ENCODE measurements around the gene ZNF710.
A peak's percentile ranks its signal among the peaks of the same experiment; 100 is the strongest.
"Not testable (repeated sequence)": the region's sequence is repeated elsewhere in the genome, so short reads cannot be mapped to it uniquely, and the experiment has no call there.

Gene ZNF710

DNA sequence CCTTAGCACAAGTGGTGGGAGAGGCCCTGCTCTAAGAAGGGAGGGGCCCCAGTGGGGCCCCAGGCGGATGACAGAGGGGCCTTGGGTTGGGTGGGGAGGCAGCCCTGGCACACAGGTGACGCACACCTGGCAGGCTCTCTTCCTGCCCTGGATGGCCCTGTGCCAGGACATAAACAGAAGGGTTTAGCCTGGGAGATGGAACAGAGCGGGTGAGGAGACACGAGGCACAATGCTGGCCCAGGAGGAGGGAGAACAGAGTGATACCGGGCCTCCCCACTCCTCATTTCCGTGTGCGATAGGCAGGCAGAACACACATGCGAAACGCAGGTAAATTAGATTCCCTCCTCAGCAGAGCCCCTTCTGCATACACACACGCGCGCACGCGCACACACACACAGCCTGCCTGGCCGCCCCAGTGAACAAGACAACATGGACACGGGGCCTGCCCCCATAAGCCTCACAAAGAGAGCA lies 61.4 kb downstream of the ZNF710 start:
- peak; percentile 24 for DNase-seq

DNA sequence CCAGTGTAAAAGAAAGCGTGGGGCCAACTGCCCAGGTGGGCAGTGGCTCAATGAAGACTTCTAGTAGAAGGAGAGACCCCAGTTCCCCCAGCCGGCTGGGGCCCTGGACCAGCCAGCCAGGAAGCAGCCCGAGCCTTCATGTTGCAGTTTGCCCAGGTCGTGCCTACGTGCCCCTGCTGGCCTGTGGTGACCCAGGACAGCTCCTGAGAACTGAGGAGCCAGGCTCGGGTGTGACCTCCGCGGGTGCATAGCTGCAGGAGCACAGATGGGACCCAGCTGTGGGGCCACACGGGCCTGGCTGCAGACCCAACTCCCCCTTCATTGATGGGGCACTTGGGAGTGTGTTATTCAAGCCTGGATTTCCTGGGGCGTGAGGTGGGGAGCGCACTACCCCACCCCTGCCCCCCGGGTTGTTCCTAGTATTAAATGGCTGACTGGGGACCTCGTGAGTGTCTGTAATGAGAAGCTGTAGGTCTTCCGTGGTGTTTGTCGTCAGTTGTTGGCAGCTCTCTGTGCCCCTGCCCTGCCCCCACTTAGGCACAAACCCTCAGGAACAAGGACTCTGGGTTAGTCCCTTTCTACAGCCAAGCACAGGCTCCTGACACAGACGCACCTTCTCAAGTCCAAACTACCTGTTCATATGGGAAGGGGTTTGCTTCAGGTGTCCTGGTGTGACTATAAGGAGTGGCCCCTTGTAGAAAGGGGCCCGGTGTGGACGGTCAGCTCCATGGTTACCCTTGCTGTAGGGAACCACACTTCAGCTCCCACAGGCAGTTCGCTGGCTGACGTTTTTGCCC lies 62.0 kb downstream of the ZNF710 start:
- DNase-seq, result no peak

DNA sequence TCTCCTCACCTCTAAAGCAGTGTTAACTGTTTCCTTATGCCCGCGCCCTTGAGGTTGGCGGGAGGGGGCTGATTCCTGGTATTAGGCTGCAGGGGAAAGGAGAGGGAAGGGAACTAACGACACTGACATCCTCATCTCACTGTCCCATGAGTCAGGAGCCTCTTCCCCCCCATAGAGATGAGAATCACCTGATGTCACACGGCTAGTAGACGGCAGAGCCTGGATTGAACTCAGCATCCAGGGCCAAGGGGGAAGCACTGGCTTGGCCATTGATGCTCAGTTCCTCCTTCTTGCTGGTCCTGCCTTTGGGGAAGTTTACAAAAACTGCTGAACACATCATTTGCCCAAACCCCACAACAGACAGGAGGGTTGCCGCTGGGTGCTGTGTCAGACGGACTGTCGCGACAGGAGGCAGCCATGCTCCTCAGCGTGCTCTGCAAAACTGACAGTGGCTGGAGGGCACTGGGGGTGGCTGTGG lies 62.7 kb downstream of the ZNF710 start:
- no peak for DNase-seq

DNA sequence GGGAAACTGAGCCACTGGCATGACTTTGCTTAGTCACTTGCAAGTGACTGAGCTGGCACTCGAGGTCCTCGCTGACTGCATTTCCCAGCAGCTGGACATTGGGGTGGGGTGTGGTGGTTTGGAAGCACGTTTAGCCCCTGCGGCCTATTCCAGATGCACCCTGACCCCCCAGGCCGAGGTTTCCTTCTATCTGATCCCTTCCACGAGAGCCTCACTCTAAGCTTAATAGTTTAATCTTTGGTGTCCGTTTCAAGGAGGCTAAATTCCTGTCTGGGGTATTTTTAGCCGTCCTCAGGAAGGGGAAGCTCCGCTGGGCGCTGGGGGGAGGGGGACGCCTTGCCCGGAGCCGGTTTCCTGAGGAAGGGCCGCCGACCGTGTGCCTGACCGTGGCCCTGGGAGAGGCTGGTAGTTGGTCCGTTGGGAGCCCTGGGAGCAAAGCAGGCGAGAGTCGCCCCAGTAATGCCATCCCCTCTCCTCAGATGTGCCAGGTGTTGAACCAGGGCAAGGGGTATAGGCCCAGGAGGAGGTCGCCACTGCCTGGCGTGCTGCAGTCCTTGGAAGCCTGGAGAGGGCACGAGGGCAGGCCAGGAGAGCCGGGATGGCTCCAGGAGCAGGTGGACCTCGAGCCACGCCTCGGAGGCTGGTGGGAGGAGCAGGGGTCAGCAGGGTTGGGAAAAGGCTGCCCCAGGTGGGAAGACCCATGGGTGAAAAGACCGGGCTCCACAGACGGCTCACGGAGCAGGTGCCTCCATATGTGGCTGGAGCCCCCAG lies 64.0 kb downstream of the ZNF710 start:
- no peak for DNase-seq

DNA sequence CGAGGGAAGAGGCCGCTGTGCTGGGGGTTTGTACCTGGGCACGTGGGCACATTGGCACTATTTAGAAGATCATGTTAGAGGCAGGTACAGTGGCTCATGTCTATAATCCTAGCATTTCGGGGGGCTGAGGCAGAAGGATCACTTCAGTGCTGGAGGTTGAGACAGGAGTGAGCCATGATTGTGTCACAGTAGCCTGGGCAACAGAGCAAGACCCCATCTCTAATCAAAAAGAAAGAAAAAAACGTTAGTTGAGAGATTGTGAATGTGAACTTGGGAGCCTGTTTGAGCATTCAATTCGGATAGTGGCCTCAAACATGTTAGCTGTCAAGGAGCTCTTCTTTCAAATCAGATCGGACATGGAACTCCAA lies 64.5 kb downstream of the ZNF710 start:
- DNase-seq, result no peak

DNA sequence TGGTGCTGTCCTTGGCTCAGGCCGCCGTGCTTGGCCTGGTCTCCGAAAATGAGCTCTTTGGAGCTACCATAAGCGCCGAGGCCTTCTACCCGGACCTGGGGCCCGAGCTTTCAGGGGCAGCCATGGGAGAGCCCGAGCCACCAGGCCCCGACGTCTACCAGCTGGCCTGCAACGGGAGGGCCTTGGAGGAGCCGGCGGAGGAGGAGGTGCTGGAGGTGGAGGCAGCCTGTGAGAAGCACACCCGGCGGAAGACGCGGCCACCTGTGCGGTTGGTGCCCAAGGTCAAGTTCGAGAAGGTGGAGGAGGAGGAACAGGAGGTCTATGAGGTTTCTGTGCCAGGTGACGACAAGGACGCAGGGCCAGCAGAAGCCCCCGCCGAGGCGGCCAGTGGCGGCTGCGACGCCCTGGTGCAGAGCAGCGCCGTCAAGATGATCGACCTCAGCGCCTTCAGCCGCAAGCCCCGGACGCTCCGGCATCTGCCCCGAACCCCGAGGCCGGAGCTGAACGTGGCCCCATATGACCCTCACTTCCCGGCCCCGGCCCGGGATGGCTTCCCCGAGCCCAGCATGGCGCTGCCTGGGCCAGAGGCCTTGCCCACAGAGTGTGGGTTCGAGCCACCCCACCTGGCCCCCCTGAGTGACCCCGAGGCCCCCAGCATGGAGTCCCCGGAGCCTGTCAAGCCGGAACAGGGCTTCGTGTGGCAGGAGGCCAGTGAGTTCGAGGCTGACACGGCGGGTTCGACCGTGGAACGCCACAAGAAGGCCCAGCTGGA lies 66.2 kb downstream of the ZNF710 start:
- DNase-seq, result no peak

DNA sequence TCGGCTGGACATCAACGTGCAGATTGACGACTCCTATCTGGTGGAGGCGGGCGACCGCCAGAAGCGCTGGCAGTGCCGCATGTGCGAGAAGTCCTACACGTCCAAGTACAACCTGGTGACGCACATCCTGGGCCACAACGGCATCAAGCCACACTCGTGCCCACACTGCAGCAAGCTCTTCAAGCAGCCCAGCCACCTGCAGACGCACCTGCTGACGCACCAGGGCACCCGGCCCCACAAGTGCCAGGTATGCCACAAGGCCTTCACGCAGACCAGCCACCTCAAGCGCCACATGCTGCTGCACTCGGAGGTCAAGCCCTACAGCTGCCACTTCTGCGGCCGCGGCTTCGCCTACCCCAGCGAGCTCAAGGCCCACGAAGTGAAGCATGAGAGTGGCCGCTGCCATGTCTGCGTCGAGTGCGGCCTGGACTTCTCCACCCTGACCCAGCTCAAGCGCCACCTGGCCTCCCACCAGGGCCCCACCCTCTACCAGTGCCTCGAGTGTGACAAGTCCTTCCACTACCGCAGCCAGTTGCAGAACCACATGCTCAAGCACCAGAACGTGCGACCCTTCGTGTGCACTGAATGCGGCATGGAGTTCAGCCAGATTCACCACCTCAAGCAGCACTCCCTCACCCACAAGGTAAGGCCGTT lies 67.0 kb downstream of the ZNF710 start:
- DNase-seq, result no peak

DNA sequence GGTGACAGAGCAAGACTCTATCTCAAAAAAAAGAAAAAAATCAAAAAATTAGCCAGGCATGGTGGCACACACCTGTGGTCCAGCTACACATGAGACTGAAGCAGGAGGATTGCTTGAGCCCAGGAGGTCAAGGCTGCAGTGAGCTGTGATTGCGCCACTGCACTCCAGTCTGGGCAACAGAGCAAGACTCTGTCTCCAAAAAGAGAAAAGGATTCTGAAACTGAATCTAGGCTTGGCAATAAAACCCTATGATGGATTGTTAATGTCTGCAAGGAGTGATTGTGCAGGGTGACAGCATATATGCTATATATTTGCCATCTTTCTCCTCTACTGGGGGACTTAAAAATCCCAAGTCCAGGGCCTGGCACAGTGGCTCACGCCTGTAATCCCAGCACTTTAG lies 69.5 kb downstream of the ZNF710 start:
- not testable (repeated sequence) for DNase-seq

DNA sequence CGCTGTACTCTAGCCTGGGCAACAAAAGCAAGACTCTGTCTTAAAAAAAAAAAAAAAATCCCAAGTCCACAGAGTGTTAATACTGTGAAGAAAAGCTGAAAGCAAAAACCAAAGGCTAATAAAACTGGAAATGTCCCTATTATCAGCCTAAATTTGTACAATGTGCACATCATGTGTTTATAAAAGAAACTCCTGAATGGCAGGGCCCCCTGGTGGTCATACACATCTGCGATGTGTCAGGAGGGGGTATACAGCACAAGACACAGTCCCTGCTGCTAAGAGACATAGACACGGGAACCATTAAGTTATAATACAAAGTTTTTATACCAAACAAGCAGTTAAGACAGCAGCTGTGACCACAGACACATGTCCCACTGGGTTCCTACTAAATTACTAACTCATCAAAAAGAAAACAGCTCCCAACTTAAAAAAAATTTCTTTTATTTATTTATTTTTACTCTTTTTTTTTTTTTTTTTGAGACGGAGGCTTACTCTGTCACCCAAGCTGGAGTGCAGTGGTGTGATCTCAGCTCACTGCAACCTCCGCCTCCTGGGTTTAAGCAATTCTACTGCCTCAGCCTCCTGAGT lies 70.2 kb downstream of the ZNF710 start:
- peak; percentile 79 for DNase-seq

DNA sequence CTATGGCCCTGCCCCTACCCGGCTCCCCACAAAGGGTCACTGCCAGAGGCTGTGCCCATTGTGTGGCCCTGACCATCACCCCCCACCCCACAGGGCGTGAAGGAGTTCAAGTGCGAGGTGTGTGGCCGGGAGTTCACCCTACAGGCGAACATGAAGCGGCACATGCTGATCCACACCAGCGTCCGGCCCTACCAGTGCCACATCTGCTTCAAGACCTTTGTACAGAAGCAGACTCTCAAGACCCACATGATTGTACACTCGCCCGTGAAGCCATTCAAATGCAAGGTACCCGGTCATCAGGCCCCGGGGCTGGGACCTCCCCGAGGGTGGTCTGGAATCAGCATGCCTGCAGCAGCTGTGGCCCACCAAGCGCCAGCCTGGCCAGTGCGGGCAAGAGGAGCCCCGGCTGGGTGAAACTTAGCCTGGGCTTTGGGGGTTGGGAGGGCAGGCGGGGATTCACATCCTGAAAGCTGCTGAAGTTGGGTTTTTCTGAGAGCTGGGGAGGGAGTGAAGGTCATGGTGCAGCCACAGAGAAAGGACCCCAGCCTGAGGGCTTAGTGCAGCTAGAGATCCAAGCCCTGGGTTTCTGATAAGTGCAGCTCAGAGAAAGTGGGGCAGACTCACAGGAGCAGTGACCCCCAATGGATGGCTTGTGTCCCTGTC lies 72.0 kb downstream of the ZNF710 start:
- DNase-seq, result no peak

DNA sequence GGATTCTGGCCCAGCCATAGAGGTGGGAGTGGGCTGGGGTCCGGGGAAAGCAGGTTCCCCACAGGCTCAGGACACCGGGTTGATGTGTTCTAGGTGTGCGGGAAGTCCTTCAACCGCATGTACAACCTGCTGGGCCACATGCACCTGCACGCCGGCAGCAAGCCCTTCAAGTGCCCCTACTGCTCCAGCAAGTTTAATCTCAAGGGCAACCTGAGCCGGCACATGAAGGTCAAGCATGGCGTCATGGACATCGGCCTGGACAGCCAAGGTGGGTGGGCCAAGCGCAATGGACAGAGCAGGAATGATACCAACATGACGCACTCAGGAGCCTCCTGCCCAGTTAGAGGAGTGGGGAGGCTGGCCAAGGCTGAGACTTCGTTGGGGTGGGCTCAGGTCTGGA lies 72.9 kb downstream of the ZNF710 start:
- no peak for DNase-seq

DNA sequence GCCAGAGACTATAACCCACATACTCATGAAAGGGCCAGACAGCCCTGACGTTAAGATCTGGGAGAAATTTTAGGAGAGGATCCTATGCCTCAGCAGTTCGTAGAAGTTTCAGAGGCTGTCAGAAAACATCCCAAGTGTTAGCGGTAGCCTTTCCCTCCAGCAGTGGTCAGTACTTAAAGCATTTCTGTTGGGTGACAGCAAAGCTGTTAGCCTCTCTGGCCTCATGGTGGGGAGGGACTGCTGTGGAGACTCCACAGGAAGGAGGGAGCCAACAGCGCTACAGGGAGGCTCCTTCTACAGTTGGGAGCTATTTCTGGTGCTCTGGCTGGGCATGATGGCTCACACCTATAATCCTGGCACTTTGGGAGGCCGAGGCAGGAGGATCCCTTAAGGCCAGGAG lies 73.8 kb downstream of the ZNF710 start:
- no peak for DNase-seq

DNA sequence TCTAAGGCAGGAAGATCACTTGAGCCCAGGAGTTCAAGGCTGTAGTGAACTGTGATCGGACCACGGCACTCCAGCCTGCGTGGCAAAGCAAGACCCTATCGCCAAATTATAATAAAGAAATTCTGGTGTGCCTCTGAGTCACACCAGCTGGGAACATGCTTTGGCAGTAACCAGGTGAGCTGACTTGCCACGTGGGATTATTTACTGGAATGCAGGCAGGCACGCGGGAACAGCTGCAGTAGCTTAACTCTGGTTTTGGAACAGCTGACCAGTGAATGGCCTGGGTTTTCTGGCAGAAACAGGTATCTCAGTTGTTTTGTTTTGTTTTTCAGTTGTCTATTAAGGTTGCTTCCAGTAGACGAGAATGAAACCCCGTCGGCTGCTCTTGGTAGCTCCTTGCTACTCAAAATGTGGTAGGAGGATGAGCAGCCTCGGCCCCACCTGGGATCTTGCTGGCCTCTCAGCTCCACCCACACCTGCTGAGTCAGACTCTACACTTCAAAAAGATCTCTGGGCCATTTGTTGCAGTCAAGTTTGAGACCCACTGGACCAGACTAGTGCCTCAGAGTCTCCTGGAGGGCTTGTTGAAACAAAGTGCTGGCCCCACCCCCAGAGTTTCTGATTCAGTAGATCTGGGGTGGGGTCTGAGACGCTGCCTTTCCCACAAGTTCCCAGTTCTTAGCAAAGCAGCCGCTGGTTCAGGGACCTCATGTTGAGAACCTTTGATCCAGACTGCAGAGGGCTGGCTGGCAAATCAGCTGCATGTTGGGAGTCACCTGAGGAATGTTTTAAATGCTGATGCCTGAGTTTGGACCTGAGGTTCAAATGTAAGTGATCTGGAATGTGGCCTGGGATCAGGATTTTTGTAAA lies 74.5 kb downstream of the ZNF710 start:
- DNase-seq, result peak; percentile 37

DNA sequence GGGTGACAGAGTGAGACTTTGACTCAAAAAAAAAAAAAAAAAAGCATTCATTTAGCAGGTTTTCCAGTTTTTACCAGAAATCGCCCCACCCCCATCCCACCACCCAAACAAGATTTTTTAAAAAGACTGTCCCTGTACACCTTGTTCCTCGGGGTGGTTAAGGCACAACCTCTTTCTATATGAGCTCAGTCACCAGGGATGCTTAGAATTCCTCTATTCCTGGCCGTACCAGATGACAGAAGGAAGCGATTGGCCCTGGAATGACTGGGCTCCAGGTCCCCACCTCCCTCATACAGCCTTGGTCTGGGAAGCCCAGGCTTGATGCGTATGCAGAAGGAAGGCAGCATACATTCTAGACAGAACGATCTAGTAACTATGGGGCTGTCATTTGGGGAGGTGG lies 75.6 kb downstream of the ZNF710 start:
- DNase-seq, result no peak

DNA sequence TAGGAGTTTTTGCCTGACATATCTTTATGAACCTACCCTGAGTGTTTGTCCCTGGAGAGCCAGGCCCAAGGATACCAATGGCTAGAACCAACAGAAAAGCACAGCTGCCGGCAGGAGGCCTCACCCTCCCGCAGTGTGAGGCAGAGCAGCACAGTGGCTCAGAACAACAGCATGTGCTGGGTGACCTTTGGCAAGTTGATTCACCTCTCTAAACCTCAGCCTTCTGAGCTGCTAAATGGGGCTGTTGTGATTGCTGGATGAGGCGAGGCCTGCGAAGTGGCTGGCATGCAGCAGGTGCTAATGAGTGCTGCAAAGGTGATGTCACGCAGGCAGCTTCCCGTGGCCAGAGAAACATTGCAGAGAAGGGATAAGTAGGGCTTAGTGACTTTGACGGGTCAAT lies 77.8 kb downstream of the ZNF710 start:
- DNase-seq, result no peak

DNA sequence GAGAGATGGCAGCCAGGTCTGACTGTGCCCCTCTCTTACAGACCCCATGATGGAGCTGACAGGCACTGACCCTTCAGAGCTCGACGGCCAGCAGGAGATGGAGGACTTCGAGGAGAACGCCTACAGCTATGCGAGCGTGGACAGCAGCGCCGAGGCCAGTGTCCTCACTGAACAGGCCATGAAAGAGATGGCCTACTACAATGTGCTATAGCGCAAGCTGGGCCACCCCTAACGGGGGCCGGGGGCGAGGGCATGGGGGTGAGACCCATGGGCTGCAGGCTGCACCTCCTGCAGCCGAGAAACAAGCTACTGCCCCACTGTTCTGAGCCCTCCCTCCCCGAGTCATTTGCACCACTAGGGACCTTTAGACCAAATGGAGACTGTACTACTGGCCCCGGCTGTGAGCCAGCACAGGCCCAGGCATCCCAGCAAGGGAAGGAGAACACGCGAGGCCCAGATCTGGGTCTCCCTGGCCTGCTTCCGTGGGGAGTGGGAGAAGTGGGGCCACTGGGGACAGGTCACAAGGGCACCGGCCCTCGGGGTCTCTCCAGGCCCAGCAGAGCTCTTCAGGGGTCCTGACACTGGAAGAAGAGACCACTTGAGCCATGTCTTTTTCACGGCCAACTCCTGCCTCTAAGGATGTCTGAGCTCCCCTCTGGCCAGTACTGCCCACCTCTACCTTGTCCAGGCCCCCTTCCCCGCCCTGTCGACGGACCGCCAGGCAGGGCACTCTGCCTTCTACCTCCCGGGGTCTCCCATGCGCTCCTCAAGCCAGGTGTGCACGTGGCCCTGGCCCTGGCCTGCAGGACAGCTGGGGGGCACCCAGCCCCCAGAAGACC lies 78.7 kb downstream of the ZNF710 start:
- DNase-seq, result no peak

DNA sequence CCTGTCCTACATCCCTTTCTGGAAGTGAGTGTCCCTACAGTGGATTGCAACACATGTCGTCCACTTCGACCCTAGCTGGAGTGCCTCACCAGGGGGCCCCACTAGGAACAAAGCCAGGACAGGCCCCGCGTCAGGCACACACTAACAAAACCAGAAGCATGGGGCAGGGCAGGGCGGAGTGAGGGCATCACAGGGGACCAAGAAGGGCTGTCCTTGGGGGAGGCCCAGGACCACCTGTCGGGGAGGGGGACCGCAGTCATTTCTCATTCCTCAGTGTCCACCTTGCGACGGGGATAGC lies 79.3 kb downstream of the ZNF710 start:
- DNase-seq, result no peak

DNA sequence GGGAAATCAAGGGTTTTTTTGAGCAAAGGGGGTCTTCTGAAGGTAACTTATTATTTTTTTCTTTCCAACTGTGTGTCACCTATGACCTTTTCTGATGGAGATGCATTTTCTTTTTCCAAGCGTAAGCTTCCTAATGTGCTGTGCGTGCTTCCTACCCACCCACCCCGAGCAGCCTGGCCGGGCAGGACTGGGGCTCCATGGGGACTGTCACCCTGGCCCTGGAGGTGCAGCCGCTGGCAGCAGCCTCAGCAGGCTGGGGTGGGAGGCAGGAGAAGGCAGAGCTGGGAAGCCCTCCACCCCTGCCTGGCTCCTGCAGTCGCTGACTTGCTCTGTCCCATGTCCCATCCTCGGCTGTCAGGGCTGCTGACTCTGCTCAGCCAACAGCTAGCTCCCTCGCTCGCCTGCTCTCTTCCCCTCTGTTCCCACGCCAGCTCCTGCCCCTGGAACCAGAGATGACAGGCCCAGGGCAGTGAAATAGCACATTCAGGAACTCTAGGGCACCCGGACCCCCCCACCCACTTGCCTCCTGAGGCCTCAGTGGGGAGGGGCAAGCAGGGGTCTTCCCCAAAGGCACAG lies 79.8 kb downstream of the ZNF710 start:
- DNase-seq, result no peak

DNA sequence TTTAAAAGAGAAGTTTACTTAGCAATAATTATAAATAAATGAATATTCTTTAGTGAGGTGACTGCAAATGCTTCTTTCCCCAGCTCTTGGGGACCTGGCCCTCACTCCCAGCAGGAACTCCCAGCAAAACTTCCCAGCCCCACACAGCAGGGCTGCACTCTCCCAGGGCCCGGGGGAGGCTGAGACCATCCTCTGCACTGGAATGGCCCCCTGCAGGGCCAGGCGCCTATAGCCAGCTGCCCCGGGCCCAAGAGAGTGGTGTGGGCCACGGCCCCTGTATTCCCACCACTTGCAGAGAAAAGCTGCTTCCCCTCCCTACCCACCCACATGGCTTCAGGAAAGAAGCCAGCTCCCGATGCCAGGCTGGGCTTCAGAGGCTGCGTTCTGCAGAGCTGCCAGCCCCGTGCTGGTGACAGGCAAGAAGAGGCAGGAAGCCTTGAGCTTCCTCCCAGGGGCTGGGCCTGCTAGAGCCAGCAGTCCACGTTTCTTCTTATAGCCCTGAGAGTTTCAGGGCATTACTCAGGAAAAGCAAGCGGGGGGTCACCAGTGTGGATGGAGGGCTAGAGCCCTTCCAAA lies 81.1 kb downstream of the ZNF710 start:
- no peak for DNase-seq

Data from activated naive CD4-positive, alpha-beta T cell treated with Interleukin-2 at 50 U/mL for 16 hours (primary cell).